SIG-M5 (cell line): ENCODE measurements around the gene PPP1R15B.

Source experiments
- DNase-seq: peaks from one replicate; lab custom pipeline; 2025; lab: John Stamatoyannopoulos, UW

The PPP1R15B gene

GRCh38 chr1:204400882-204401510, 10.6 kb downstream of the PPP1R15B start:
- DNase-seq, result no peak

- no peak for DNase-seq
Observed at GRCh38 chr1:204398197-204399125, 13.2 kb downstream of the PPP1R15B start.

- no peak for DNase-seq
Observed at GRCh38 chr1:204396015-204396583, 15.5 kb downstream of the PPP1R15B start.

- no peak for DNase-seq
Observed at GRCh38 chr1:204391629-204392028, 20.0 kb downstream of the PPP1R15B start.

- no peak for DNase-seq
Observed at GRCh38 chr1:204390751-204391466, 20.7 kb downstream of the PPP1R15B start.

- no peak for DNase-seq
Observed at GRCh38 chr1:204385727-204386126, 25.9 kb downstream of the PPP1R15B start.

- no peak for DNase-seq
Observed at GRCh38 chr1:204384636-204385352, 26.8 kb downstream of the PPP1R15B start.

GRCh38 chr1:204383163-204383904, 28.3 kb downstream of the PPP1R15B start:
- DNase-seq, result no peak

- no peak for DNase-seq
Observed at GRCh38 chr1:204382714-204383083, 28.9 kb downstream of the PPP1R15B start.

GRCh38 chr1:204380293-204380831, 31.3 kb downstream of the PPP1R15B start:
- DNase-seq, result no peak

- no peak for DNase-seq
Observed at GRCh38 chr1:204377800-204378668, 33.6 kb downstream of the PPP1R15B start.

- no peak for DNase-seq
Observed at GRCh38 chr1:204376919-204377799, 34.5 kb downstream of the PPP1R15B start.

GRCh38 chr1:204376465-204376864, 35.2 kb downstream of the PPP1R15B start:
- no peak for DNase-seq

- DNase-seq, result no peak
Observed at GRCh38 chr1:204373911-204374310, 37.7 kb downstream of the PPP1R15B start.

- DNase-seq, result no peak
Observed at GRCh38 chr1:204370176-204370575, 41.4 kb downstream of the PPP1R15B start.

GRCh38 chr1:204368996-204369726, 42.5 kb downstream of the PPP1R15B start:
- DNase-seq, result no peak

GRCh38 chr1:204367956-204368355, 43.7 kb downstream of the PPP1R15B start:
- no peak for DNase-seq
